Prostate gland (tissue), 2 donors: ENCODE results near the gene NT5DC1.

Experiments
- POLR2A ChIP-seq: fragments of 450-650 bp; IDR thresholded peaks from one replicate; pipeline ENCODE4 v1.6.1; 2016; ENCODE audit warnings: antibody characterized with exemption, mild to moderate bottlenecking
- POLR2AphosphoS5 ChIP-seq: sonication (generic); formaldehyde crosslinking; IDR thresholded peaks from one replicate; pipeline ENCODE4 v1.6.1; 2017; ENCODE audit warnings: antibody characterized with exemption
- TF ChIP-seq, protein P1 (sequence below), 4 experiments: fragments of 200-600 bp in 2 of 4; fragments of 450-650 bp in 2 of 4; sonication (generic) in 2 of 4; IDR thresholded peaks; 1 replicate in 3 of 4; 2 replicates in 1 of 4; pipeline ENCODE4 v1.5.1; 2016 to 2019; ENCODE audit warnings: antibody characterized with exemption in 4 of 4, mild to moderate bottlenecking in 2 of 4, moderate library complexity in 2 of 4

DNA sequence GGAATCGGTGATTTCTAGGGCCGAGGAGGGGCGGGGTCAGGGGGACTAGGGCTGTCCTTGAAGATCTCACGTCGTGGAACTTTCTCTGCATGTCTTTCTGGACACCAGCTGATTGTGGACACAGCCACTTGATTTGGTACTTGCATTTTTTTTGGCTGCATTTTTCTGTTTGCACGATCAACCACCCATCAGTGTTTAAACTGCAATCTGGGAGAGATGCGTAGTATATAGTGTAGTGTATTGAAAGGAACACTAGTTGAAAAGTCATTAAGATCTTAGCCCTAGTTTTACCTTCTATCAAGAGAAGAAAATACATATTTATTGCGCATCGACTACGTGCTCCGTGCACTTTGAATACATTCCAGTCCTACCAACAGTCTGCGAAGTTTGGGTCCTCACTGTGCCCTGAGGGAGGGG is 657 bp downstream of the NT5DC1 start:
- TF ChIP-seq, protein P1, sequence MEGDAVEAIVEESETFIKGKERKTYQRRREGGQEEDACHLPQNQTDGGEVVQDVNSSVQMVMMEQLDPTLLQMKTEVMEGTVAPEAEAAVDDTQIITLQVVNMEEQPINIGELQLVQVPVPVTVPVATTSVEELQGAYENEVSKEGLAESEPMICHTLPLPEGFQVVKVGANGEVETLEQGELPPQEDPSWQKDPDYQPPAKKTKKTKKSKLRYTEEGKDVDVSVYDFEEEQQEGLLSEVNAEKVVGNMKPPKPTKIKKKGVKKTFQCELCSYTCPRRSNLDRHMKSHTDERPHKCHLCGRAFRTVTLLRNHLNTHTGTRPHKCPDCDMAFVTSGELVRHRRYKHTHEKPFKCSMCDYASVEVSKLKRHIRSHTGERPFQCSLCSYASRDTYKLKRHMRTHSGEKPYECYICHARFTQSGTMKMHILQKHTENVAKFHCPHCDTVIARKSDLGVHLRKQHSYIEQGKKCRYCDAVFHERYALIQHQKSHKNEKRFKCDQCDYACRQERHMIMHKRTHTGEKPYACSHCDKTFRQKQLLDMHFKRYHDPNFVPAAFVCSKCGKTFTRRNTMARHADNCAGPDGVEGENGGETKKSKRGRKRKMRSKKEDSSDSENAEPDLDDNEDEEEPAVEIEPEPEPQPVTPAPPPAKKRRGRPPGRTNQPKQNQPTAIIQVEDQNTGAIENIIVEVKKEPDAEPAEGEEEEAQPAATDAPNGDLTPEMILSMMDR (IDR thresholded peaks at IDR 0.05): no peak
- TF ChIP-seq POLR2A (no peak), POLR2AphosphoS5 (no peak)
